NCI-H1694 treated with DMSO at 0.1 percent for 48 hours (cell line): ENCODE results near the gene MIPEP.
"Not testable (repeated sequence)": the region's sequence is repeated elsewhere in the genome, so short reads cannot be mapped to it uniquely, and the experiment has no call there.

Experiments
- DNase-seq: peaks from one replicate; lab custom pipeline; 2025; lab: John Stamatoyannopoulos, UW

The MIPEP gene

GRCh38 chr13:23888658-23889614 lies at the start of gene MIPEP:
TSS of gene MIPEP (minus strand) at chr13:23889400. CDS start at chr13:23889320, 80 bp downstream.
- peak; percentile 75 for DNase-seq

- no peak for DNase-seq
These were observed 45.3 kb upstream of the MIPEP start for GRCh38 chr13:23934520-23934919.

DNA sequence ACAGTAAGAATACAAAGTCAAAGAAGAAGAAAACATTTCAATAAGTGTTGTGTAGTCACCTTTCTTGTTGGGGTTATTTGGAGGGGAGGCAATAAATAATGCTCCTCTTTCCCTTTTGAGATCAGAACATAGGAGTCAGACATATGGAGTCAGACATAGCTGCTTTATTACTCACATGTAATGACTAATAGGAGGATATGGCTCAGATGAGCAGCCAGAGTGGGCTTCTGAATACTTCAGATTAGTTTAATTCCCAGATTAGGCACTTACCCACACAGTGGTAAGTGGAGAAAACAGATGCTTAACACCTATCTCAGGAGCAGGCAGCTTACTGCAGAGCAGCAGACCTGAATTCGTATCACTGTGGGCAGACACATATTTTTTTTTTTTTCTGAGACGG lies 39.8 kb upstream of the MIPEP start:
- DNase-seq: no peak

DNA sequence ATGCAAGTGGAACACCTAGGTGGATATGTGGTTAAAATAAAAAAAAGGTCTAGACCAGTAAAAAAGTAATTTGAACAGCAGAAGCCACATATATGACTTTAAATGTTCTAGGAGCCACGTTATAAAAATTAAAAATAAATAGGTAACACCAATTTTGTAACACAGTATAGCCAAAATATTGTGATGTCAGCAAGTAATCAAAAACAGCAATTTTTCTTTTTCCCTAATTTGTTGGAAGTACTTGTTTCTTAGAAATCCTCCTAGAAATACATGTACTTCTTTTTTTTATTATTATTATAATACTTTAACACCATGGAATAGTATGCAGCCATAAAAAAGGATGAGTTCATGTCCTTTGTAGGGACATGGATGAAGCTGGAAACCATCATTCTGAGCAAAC lies 33.8 kb upstream of the MIPEP start:
- no peak for DNase-seq

DNA sequence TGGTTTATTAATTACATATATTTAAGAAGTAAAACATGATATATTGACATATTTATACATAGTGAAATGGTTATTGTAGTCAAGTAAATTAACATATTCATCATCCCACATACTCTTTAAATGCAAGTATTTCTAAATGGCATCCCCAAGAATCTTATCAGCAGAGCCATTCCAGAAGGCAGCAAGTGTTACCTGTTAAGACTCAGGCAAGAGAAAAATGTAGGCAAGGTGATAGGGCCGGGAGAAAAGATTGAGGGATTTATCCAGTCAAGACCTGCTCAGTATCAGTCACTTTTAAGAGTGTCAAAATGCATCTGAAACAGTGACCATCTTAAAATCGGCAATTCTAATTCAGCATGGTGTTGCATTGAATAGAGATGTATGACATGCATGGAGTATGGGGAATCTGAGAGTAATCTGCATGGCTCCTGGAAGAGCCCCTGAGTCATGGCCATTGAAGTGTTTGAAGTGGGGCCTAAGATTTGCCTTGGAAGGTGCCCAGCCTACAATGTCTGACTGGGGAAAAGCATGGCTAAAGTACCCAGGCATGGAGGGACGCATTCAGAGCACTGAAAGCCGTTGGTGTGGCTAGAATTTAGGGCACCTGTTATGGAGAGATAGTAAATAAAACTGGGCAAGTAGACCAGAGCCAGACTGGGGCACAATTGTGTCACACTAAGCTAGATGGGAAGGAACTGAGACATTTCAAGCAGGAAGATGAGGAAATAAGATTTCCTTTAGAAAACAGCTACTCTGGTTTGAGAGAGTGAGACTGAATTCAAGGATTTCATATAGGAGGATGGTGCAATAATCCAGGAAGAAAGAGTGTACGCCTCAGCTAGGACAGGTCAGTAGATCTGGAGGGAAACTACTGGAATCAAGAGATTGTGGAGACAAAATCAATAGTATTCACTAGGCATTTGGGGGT lies 33.1 kb upstream of the MIPEP start:
- no peak for DNase-seq

DNA sequence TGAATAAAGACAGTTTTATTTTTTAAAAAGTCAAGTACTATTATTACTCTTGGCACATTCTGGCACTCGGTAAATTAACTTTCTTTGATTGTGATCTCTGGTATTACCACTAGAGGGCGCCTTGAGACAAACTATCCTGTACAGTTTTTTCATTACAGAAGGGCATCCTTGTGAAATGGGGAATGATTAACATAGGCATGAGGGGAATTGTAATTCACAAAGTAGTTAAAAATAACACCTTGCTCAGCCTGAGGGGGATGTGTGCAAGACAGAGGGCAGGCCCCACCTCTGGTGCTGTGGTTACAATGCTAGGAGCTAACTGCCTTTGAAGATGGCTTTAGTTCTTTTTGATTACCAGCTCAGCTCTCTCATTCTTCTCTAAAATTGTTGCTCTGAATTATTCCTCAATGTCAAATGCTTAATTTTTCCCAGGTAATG lies 32.3 kb upstream of the MIPEP start:
- DNase-seq: no peak

DNA sequence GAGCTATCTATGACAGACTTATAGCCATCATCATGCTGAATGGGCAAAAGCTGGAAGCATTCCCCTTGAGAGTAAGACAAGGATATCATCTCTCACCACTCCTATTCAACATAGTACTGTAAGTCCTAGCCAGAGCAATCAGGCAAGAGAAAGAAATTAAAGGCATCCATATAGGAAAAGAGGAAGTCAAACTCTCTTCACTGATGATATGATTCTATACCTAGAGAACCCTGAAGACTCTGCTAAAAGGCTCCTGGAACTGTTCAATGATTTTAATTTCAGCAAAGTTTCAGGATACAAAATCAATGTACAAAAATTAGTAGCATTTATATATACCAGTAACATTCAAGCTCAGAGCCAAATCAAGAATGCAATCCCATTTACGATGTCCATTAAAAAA lies 29.8 kb upstream of the MIPEP start:
- no peak for DNase-seq

DNA sequence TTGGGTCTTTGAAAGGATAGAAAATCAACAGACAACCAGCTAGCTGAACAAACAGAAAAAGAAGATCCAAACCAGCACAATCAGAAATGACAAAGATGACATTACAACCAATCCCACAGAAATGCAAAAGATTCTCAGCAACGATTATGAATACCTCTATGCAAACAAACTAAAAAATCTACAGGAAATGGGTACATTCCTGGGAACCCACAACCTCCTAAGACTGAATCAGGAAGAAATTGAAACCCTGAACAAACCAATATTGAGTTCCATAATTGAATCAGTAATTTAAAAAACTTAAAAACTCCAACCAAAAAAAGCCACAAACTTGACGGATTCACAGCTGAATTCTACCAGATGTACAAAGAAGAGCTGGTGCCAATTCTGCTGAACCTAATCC lies 29.0 kb upstream of the MIPEP start:
- no peak for DNase-seq

DNA sequence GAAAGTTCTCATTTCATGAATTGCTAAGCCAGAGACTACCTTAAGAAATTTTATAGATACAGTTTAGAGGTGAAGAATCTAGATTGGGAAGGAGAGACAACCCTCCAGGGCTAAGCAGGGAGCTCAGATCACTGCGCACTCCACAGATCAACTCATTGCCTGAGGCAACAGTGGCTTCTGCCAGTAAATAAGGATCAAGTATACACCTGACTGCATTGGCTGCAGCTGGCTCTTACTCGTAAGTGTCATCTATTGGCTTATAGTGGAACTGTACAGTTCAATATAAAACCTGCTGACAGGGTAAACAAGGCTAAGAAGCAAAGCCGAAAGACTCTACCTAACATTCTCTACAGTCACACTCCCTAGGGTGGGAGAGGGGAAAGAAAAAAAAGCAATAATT lies 26.1 kb upstream of the MIPEP start:
- DNase-seq: no peak

- DNase-seq: no peak
These were observed 23.3 kb upstream of the MIPEP start for GRCh38 chr13:23912469-23912868.

DNA sequence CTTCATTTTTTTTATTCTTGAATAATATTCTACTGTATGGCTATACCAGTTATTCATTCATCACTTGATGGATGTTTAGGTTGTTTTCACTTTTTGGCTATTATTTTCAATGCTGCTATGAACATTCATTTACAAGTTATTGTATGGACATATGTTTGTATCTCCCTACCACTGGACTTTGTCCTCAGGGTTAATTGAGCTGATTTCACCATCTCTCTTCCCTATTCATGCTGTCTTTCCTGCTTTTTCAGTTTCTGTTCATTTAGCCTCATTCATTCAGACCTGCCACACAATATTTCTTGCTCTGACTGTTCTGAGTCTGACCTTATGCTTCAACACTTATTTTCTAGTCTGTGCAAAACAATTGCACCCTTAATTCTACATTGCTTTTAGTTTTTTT lies 20.4 kb upstream of the MIPEP start:
- DNase-seq: no peak

DNA sequence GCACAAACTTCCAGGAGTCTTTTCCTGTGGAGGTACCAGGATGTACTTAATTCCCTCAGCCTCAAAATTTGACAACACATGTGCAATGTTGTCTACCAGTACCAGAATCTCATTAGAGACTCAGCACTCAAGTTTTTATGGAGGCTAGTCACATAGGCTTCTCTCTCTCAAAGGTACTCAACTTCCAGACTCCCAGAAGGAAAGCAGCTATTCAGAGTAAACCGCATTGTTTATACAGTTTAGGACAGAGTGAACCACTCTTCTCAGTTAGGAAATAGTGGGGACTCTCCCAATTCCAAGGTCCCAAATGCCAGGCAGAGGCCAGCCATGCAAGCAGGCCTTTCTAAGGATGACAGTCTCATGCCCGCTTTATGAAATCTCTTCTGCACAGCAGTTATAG lies 16.6 kb upstream of the MIPEP start:
- no peak for DNase-seq

DNA sequence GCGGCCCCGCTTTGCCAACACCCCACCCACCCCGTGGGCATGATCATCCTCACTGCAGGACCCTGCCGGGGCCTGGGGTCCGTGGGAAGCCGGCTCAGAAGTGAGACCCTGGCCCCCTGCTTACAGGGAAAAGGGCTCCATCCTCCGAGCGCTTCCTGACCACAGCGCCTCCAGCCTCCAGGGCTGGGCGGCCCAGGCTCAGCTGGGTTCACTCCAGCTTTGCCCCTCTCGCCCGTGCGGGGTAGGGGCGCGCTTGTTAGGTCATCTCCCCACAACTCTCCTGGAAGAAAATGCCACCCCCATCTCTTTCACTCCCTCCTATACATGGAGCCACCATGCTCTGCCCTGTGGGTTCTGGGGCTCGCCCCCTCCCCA lies 14.7 kb upstream of the MIPEP start:
- no peak for DNase-seq

DNA sequence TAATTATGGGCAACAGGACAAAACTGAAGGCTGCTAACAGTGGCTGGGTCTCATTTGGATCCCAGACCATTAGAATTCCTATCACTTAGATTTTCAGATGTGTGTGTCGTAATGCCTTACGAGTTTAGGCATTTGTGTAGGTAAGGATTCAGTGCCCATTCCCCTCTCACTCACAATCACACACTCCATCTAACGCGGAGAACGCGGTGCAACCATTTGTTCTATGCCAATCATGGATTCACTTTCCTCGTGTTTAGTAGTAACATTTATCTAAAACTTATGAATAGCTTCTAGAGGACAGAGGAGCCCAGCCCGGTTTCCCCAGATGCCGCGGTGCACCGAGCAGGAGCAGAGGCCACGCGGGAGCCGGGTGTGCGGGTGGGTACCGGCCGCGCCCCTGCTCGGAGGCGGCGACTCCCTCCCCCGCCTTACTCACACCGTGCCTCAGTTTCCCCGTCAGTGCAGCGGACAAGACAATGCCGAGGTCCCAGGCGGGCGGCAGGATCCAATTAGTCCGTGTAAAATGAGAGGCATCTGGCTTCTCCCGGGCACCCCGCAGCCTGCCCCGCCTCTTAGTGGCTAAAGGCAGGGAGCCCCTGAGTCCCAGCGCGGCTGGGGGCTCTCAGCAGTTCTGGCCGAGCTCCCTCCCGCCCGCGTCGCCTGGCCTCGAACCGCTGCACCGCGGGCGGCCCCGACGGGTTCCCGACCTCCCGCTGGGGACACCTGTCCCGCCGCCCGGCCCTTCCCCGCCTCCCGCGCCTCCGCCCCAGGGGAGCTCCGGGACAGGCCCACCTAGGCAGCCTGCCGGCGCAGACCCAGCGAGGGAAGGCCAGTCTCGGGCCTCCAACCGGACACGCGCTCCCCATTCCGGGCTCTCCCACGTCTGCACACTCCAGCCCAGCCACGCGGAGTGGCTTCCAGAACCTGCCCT lies 14.0 kb upstream of the MIPEP start:
- DNase-seq: no peak

GRCh38 chr13:23901365-23901764 lies 12.2 kb upstream of the MIPEP start:
- DNase-seq: no peak

DNA sequence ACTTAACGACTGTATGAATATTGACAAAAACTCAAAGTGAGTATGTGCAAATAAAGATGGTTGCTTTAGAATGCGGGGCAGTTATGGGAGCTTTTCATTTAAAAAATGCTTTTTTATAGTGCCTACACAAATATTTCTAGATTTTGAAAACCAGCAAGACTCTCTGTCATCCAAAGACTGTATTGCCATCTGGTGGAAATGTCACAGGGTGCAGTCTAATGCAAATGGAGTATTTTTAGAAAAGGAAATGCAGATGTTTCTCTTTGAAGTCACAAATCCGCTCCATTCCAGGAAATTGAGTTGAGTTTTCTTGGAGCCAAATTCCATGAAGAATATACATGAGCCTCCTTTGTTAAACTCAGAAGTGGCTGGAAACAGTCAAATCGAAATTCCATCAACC lies 10.4 kb upstream of the MIPEP start:
- DNase-seq: peak; percentile 8

GRCh38 chr13:23898101-23898500 lies 8.9 kb upstream of the MIPEP start:
- no peak for DNase-seq

GRCh38 chr13:23897452-23897919 lies 8.3 kb upstream of the MIPEP start, which contains the start of gene C1QTNF9B:
TSS of gene C1QTNF9B (minus strand) at chr13:23897502.
- not testable (repeated sequence) for DNase-seq

- DNase-seq: not testable (repeated sequence)
These were observed 5.5 kb upstream of the MIPEP start for GRCh38 chr13:23894746-23895145.

DNA sequence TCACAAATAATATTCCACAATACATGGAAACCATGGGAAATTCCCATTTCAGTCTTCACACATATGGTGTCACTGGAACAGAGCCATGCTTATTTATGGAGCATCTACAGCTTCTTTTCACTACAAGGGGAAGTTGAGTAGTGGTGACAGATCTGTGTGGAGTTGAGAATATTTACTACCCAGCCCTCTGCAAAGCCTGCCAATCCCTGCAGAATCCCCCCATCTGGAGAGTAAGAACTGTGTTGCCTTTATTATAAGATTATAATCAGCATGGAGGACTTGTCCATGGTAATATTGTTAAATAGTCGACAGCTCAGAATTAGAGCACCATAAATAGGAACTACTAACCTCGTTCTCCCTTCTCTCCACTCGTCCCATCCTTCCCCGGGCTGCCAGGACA lies 4.6 kb upstream of the MIPEP start:
- DNase-seq: not testable (repeated sequence)
